Pancreas (tissue), 10 donors: ENCODE results near the gene RAD18. TPM values are rescaled to one million over a fixed set of nuclear protein-coding genes. Genes with fewer than 3 reads are reported as not detected.

ENCODE experiments used
- ATAC-seq, 4 donors: fragments of 200-7000 bp; cut with Tn5 transposase; one replicate each; pipeline versions ENCODE4 v1.8.0 to v1.9.1; 2020; ENCODE audit warnings: mild to moderate bottlenecking in 4 of 4, moderate library complexity in 4 of 4
- DNase-seq, 6 donors: peaks; one replicate each; pipeline ENCODE4 v3.0.0-alpha.2; 2020
- FAIRE-seq: peaks from 2 replicates; lab custom pipeline; 2012; peaks lifted over from hg19 to GRCh38; lab: Jason Lieb, UNC
- H3K27ac ChIP-seq, 4 donors: fragments of 200-600 bp; sonication (generic); 1 replicate in 3 of 4; 2 replicates in 1 of 4; pipeline versions ENCODE4 v1.5.0 to v1.8.0; 2020
- H3K27me3 ChIP-seq, 4 donors: fragments of 200-600 bp; one replicate each; pipeline ENCODE4 v1.8.0; 2021
- H3K36me3 ChIP-seq, 3 donors: fragments of 200-600 bp; sonication (generic) in 1 of 3; one replicate each; pipeline versions ENCODE4 v1.5.0 to v1.8.0; 2020 to 2021
- H3K4me1 ChIP-seq, 3 donors: fragments of 200-600 bp; one replicate each; pipeline ENCODE4 v1.8.0; 2021
- H3K4me3 ChIP-seq, 4 donors: fragments of 200-600 bp; sonication (generic) in 2 of 4; one replicate each; pipeline versions ENCODE4 v1.5.0 to v1.8.0; 2020 to 2021
- H3K9me3 ChIP-seq, 4 donors: fragments of 200-600 bp; one replicate each; pipeline ENCODE4 v1.8.0; 2021
- WGBS, 2 donors: extraction: QIAGEN DNeasy Blood & Tissue Kit; methylation state at CpG; one replicate each; pipeline ENCODE4 v1.1.7; 2013; 5-methylcytosine and 5-hydroxymethylcytosine counted together
- intact Hi-C, 3 donors: fragments of 100-400 bp; cut with DNase I; formaldehyde crosslinking; loops; one replicate each; pipeline versions ENCODE4 v1.11.1 to v1.14.2; 2022
- polyA plus RNA-seq, 2 donors: library from polyadenylated mRNA; stranded (reverse); fragments of 200-250 nt; gene quantifications; one replicate each; pipeline ENCODE4 v1.2.3, GENCODE V29; 2013
- total RNA-seq, 6 donors: library from RNA; stranded (reverse); fragmentation: NEBNext Ultra II Directional in 4 of 6; extraction: Animal tissue kit (Norgen Biotek cat#: 25700) in 4 of 6; gene quantifications; one replicate each; pipeline versions ENCODE4 v1.2.1 to v1.2.4, GENCODE V29; 2021 to 2023
- TF ChIP-seq, protein P1 (sequence below), 4 donors: fragments of 200-600 bp; sonication (generic) in 3 of 4; IDR thresholded peaks; one replicate each; pipeline versions ENCODE4 v1.5.0 to v1.8.0; 2021; ENCODE audit warnings: antibody characterized with exemption in 4 of 4
- donor health status: healthy with polysubstance abuse.
- donor health status: DM: no; HTN: no; CAD: no; lungs with moderate emphysema.
- donor health status: DM: no; HTN: no; CAD: no.
- donor health status: control.
- donor health status: control.
- donor health status: Bipolar disorder and iron deficiency.
- donor health status: DM: yes; HTN: yes; CAD: no.
- donor health status: DM: no; HTN: no; CAD: no.
- donor health status: DM: no; HTN: no; CAD: no.
- donor health status: DM: yes; HTN: yes; CAD: no.

RAD18 gene
- total and polyA plus RNA-seq, 8 donors = 1.2 to 4.3 (median 2.2) TPM

DNA sequence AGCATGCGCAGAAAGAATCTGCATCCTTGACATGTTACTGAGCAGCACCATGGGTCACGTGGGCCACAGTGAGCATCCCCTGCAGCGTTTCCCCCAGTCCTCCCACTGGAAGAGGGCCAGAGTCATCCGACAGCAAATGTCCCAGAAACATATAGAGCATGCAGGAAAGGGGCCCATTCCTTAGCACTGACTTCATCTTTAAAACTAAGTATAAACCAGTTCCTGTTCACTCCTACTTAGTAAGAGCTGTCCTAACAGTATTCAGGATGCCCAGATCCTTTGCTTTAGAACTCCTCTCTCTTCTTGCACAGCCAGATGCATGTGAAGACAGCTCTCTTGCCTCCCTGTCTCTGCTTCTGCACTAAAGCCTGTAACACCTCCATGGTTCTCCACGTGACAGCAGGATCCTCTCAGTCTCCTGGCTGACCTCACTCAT is 114.6 kb downstream of the RAD18 start:
- ATAC-seq (no peak), DNase-seq (no peak), FAIRE-seq (no peak)
- no peaks in the 10 kb centered on the region for H3K9me3 ChIP-seq
- no peak overlapping the region for H3K27ac ChIP-seq
- intact Hi-C loops = no loop called here
- 70 to 82% methylated on average over 5 of the region's 5 CpGs for WGBS, 2 donors
- no peaks in the 10 kb centered on the region for H3K36me3 ChIP-seq
- no peaks in the 10 kb centered on the region for H3K4me1 ChIP-seq
- no peak overlapping the region for H3K4me3 ChIP-seq
- H3K27me3 ChIP-seq = no peaks in the 10 kb centered on the region
- TF ChIP-seq, protein P1, sequence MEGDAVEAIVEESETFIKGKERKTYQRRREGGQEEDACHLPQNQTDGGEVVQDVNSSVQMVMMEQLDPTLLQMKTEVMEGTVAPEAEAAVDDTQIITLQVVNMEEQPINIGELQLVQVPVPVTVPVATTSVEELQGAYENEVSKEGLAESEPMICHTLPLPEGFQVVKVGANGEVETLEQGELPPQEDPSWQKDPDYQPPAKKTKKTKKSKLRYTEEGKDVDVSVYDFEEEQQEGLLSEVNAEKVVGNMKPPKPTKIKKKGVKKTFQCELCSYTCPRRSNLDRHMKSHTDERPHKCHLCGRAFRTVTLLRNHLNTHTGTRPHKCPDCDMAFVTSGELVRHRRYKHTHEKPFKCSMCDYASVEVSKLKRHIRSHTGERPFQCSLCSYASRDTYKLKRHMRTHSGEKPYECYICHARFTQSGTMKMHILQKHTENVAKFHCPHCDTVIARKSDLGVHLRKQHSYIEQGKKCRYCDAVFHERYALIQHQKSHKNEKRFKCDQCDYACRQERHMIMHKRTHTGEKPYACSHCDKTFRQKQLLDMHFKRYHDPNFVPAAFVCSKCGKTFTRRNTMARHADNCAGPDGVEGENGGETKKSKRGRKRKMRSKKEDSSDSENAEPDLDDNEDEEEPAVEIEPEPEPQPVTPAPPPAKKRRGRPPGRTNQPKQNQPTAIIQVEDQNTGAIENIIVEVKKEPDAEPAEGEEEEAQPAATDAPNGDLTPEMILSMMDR (IDR thresholded peaks at IDR 0.05) = no peak

DNA sequence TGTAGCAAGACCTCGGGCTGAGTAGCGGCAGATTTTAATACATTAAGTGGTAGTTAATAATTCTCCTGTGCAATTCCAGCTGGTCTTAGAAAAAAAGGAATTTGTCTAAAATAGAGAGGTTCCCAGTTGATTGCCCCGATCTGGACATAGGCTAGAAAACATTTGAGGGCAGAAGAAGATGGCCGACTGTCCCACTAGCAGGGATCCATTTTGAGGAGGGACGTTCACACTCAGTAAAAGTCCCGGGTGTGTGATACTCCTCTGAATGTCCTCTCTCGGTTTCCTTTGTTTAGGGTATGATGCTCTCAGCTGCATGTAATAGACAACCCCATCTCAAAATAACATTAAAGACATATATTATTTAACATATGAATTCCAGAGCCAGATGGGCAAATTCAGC is 116.0 kb downstream of the RAD18 start:
- intact Hi-C loops = no loop called here
- Histone ChIP-seq H3K9me3 (no peaks in the 10 kb centered on the region), H3K4me3 (no peak overlapping the region), H3K36me3 (no peaks in the 10 kb centered on the region), H3K27ac (no peak overlapping the region), H3K4me1 (no peaks in the 10 kb centered on the region), H3K27me3 (no peaks in the 10 kb centered on the region)
- FAIRE-seq = no peak
- TF ChIP-seq, protein P1 (IDR thresholded peaks at IDR 0.05) = no peak
- 71% methylated on average over 7 of the region's 7 CpGs for WGBS, 2 donors
- no peak for DNase-seq
- no peak for ATAC-seq

DNA sequence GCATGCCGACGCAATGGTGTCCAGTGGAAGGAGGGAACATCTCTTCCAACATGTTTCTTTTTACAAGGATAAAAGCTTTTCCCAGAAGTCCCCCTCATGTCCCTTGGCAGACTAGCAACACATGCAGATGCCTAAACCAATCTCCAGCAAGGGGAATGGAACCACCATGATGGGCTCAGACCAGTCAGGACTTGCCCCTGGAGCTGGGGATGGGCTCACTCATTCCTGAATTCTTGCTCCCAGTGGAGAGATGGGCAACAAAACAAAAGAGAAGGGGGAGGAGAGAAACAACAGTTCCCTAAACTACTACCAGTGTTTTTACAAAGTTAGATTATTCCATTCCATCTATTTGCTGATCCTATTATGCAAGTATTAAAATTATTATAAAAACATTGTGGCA is 117.1 kb downstream of the RAD18 start:
- Histone ChIP-seq H3K4me1 (no peaks in the 10 kb centered on the region), H3K27me3 (no peaks in the 10 kb centered on the region), H3K9me3 (no peaks in the 10 kb centered on the region), H3K36me3 (no peaks in the 10 kb centered on the region), H3K27ac (no peak overlapping the region), H3K4me3 (no peak overlapping the region)
- TF ChIP-seq, protein P1 (IDR thresholded peaks at IDR 0.05) = no peak
- WGBS, 2 donors = 92 to 93% methylated on average over 2 of the region's 2 CpGs
- ATAC-seq (no peak), FAIRE-seq (no peak), DNase-seq (no peak)
- intact Hi-C loops = no loop called here

DNA sequence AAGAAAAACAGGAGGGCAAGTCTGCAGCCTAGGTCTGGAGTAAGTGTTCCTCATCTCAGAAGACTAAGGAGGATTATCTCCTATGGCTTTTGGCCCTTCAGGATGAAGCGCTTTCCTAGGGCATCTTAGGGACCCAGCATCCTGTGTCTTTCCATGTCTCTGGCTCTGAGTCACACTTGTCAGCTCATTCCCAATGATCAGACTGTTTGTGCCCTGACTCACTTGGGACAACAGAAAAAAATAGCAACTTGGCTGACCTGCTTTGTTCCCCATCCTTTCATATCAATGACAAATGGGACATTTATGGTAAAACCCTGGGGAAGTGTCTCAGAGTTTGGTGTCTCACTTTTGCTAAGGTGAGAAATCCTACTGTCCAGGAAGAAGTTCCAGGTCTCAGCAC is 117.6 kb downstream of the RAD18 start:
- Histone ChIP-seq H3K27ac (no peak overlapping the region), H3K4me3 (no peak overlapping the region), H3K27me3 (no peaks in the 10 kb centered on the region), H3K4me1 (no peaks in the 10 kb centered on the region), H3K9me3 (no peaks in the 10 kb centered on the region), H3K36me3 (no peaks in the 10 kb centered on the region)
- FAIRE-seq (no peak), ATAC-seq (no peak), DNase-seq (no peak)
- 89 to 95% methylated on average over 1 of the region's 1 CpG for WGBS, 2 donors
- TF ChIP-seq, protein P1 (IDR thresholded peaks at IDR 0.05) = no peak
- intact Hi-C loops = no loop called here

DNA sequence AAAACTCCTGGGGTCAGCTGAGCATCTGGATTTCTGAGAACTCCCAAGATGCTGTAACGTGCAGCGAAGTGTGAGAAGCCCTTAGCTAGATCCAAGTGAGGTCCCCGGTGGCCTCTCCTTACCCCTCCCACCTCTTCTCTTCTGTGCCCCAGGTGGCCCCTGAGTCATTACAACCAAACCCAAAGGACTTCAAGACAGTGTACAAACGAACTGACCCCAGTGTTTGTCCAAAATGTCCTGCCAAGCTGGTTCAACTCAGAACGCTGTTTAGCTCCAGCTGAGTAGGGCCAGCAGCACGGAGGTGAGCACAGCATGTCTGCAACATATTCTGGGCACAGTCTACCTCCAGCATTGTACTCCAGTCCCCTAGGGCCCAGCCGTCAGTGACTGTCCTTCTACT is 119.9 kb downstream of the RAD18 start:
- TF ChIP-seq, protein P1 (IDR thresholded peaks at IDR 0.05) = no peak
- no peaks in the 10 kb centered on the region for H3K4me1 ChIP-seq
- WGBS, 2 donors = 81 to 87% methylated on average over 7 of the region's 7 CpGs
- FAIRE-seq (no peak), ATAC-seq (no peak), DNase-seq (no peak)
- H3K36me3 ChIP-seq = no peaks in the 10 kb centered on the region
- no peaks in the 10 kb centered on the region for H3K27me3 ChIP-seq
- H3K9me3 ChIP-seq = no peaks in the 10 kb centered on the region
- intact Hi-C loops = no loop called here
- H3K4me3 ChIP-seq = no peak overlapping the region
- no peak overlapping the region for H3K27ac ChIP-seq
